ENCODE results near the gene DIO3.
"Not testable (repeated sequence)": the region's sequence is repeated elsewhere in the genome, so short reads cannot be mapped to it uniquely, and the experiment has no call there.

DIO3 gene

DNA sequence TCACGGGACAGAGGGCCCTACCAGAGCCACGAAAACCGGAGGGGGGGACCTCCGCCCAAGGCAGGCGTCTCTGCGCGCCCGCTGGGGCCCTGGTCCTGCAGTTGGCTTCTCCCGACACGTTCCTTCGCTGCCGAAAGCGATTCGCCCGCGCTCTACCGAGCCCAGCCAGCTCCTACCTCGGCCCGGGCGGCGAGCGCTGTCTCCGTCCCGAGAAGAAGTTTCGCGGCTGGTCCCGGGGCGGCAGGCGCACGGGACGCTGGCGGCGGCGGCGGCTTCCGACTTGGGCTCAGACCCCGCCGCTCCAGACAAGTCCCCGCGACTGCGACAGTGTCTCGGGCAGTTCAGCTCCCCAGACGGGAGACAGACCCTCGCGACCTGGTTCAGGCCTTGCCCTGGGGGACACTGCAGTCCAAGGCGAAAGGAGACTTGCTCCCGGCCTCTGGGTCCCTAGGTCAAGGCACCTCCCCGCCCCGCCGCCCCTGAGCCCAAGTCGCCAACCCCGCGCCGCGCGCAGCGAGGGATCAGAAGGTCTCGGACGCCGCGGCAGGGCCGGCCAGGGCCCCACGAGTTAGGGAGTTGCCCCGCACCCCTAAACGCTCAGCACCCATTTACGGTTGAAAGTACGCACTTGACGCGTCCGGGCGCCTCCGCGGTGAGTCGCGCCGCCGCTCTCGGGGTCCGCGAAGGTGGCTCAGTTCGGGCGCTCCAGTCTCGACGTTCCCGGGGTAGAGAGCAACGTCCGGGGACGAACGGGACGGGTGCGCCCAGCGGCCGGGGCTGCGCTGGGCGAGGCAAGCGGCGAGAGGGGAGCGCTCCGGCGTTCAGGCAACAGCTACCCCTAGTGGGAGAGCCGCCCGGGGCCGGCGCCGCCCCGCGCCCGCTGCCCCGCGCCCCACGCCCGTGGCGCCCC lies 1.4 kb upstream of the DIO3 start:
- DNase-seq: no peak

DNA sequence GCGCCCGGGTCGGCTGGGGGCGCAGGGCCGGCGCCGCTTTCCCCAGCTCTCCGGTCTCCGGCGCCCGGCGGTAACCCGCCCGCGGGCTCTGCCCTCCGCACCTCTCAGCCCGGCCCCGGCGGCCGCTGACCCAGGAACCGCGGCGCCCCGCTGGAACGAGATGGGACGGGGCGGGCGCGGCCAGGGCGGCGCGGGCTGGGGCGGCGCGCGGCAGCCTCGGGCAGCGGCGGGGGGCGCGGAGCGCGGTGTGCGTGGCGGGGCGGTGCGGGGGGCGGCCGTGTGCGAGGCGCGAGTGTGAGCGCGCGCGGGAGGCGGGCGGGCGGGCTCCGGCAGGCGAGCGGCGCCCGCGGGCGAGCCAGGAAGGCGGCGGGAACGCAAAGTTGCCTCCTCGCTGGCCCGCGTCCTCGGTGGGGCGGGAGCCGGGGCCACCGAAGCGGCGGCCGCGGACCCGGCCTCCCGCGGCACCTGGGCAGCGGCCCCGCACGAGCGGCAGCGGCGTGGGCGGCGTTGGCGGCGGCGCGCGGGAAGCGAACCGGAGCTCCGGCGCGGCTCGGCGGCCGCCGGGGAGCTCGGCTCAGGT lies 671 bp upstream of the DIO3 start:
- DNase-seq: no peak

- no peak for DNase-seq
Observed at GRCh38 chr14:101561897-101562490, 699 bp downstream of the DIO3 start.

- DNase-seq: no peak
Observed at GRCh38 chr14:101562659-101563351, 1.5 kb downstream of the DIO3 start.

DNA sequence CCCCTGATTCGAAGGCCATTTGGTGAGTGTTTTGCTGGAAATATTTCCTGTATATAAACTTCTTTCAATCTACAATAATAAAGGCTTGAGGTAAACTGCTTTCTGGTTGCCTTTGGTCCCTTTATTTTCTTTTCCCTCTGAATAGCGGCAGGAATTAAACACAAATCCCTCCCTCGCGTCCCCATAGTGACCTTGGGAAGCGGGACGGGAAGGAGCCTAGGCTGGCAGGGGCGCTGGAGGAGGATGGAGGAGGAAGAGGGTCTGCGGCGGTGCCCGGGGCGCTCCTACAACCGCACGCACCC lies 2.0 kb downstream of the DIO3 start:
- DNase-seq: no peak

GRCh38 chr14:101563654-101564443 lies 2.6 kb downstream of the DIO3 start:
- no peak for DNase-seq

DNA sequence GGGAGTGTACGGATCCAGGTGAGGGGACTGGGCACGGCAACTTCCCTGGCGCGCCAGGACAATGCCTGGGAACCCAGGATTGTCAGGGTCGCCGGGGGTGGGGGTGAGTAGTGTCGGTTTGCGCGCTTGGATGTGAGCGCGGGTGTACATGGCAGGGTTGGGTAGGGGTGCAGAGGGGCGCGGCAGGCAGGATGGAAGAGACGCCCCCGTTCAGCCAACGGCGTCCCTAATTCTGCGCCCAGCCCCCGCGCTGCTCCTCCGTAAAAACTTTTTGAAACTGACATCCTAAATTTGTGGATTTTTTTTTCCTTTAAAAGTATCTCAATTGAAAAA lies 3.1 kb downstream of the DIO3 start:
- DNase-seq: no peak

- no peak for DNase-seq
Observed at GRCh38 chr14:101564819-101565698, 3.8 kb downstream of the DIO3 start.

GRCh38 chr14:101567252-101567651 lies 6.0 kb downstream of the DIO3 start:
- DNase-seq: no peak

DNA sequence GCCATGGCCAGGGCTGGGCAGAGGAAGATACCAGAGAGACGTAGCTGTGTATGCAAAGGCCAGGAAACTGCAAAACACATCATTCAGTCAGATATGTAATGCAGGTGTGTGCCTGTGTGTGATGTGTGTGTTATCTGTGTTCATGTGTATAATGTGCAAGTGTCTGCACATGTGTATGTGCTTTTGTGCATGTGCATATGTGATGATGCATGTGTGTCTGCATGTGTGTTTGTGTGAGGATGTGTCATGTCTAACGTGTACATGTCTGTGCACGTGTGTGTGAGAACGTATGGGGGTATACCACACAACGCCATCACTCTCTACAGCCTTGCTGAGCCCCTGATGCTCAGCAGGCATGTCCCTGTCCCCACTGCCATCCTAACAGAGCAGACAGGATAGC lies 9.7 kb downstream of the DIO3 start:
- DNase-seq: no peak

- not testable (repeated sequence) for DNase-seq
Observed at GRCh38 chr14:101572526-101572925, 11.2 kb downstream of the DIO3 start.

- DNase-seq: no peak
Observed at GRCh38 chr14:101573289-101573688, 12.0 kb downstream of the DIO3 start.

DNA sequence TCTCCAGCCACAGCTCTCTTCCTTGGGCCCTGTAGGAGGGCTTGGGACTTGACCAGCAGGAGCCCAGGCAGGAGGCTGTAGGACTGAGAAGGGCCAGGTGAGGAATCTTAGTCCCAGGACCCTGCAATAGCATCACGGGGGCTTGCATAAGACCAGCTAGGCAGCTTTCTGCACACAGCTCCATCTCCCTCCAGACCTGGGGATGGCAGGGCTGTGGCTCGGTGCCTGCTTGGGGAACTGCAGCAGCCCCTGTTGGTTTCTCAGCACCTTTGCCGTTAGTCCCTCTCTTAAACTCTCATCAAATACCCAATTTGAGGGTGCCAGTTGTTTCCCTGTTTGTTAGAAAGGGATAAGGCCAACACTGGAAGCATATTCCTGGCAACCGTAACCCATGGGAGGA lies 14.3 kb downstream of the DIO3 start:
- no peak for DNase-seq

GRCh38 chr14:101577221-101577909 lies 16.1 kb downstream of the DIO3 start:
- DNase-seq: no peak

DNA sequence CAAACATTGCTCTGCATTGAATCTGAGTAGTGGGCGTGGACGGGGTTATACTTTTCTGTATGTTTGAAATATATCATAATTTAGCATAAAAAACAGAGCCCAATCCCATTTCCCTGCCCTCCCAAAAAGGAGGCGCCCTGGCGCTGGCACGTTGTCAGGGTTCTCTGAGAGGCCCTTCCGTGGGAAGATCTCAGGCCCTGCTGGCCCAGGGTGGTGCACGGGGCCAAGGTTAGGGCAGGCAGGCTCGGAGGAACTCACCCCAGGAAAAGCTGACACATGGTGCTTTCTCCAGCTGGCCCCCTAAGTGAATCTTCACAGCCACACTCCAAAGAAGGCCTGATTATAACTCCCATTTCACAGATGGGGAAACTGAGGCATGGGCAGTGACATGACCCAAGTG lies 17.2 kb downstream of the DIO3 start:
- DNase-seq: no peak

GRCh38 chr14:101579372-101580080 lies 18.2 kb downstream of the DIO3 start:
- no peak for DNase-seq

DNA sequence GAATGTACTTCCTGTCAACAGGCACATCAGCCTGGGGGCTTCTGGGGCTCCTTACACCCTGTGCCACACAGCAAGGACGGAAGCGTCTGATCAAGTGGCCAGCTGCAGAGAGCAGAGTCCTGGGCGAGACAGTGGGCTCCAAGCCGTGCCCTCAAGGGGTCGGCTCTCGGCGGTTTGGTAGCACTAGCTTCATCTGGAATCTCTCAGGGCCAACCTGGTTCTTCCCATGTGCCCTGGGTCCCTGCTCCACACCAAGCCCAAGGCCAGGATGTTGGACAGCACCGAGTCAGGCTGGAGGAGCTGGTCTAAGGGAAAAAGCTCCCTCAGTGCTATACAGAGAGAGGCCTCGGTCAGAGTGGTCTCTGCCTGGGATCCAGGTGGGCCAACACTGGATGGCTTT lies 20.5 kb downstream of the DIO3 start:
- DNase-seq: no peak

GRCh38 chr14:101582294-101582693 lies 21.0 kb downstream of the DIO3 start:
- no peak for DNase-seq

- DNase-seq: no peak
Observed at GRCh38 chr14:101583006-101583714, 21.9 kb downstream of the DIO3 start.

- DNase-seq: no peak
Observed at GRCh38 chr14:101583715-101584054, 22.4 kb downstream of the DIO3 start.

Measured in fibroblast of upper back skin (primary cell).